Loucy (cell line): Measurements from ENCODE around the gene PIK3R5.

ENCODE experiments used
- H2AFZ ChIP-seq: fragments of 200-600 bp; sonication (generic); 2 replicates; pipeline ENCODE4 v1.6.0; 2016; ENCODE audit warnings: antibody characterized with exemption, mild to moderate bottlenecking, low read length, moderate library complexity
- H3F3A ChIP-seq: fragments of 200-600 bp; 2 replicates; pipeline ENCODE4 v1.6.0; 2016; ENCODE audit warnings: antibody characterized with exemption, low read depth, mild to moderate bottlenecking
- H3K27me3 ChIP-seq: fragments of 200-600 bp; sonication (generic); 2 replicates; pipeline ENCODE4 v1.6.1; 2014; ENCODE audit warnings: low read length, mild to moderate bottlenecking; ENCODE audit not compliant: insufficient read depth, poor library complexity, severe bottlenecking
- H3K36me3 ChIP-seq: fragments of 200-600 bp; sonication (generic); 2 replicates; pipeline ENCODE4 v1.6.1; 2016; ENCODE audit warnings: low read length; ENCODE audit not compliant: insufficient read depth
- H3K4me1 ChIP-seq: fragments of 200-600 bp; sonication (generic); 2 replicates; pipeline ENCODE4 v1.5.1; 2014; ENCODE audit warnings: low read length, mild to moderate bottlenecking; ENCODE audit not compliant: insufficient read depth, poor library complexity, severe bottlenecking
- H3K4me2 ChIP-seq: fragments of 200-600 bp; sonication (generic); 2 replicates; pipeline ENCODE4 v1.6.0; 2014; ENCODE audit warnings: antibody characterized with exemption, low read length, low read depth, mild to moderate bottlenecking; ENCODE audit not compliant: poor library complexity, severe bottlenecking
- H3K4me3 ChIP-seq: fragments of 200-600 bp; sonication (generic); 2 replicates; pipeline ENCODE4 v1.5.1; 2014; ENCODE audit warnings: low read length, mild to moderate bottlenecking, mixed read lengths; ENCODE audit not compliant: poor library complexity, severe bottlenecking
- H3K79me2 ChIP-seq: fragments of 200-600 bp; sonication (generic); 2 replicates; pipeline ENCODE4 v1.6.1; 2014; ENCODE audit warnings: low read length; ENCODE audit not compliant: insufficient read depth
- H3K9ac ChIP-seq: fragments of 200-600 bp; sonication (generic); 2 replicates; pipeline ENCODE4 v1.6.0; 2014; ENCODE audit warnings: mild to moderate bottlenecking, low read depth, low read length, moderate library complexity; ENCODE audit not compliant: poor library complexity, severe bottlenecking
- H3K9me2 ChIP-seq: fragments of 200-600 bp; sonication (generic); replicated peaks from 2 replicates; pipeline ENCODE4 v1.6.1; 2016; ENCODE audit warnings: low read depth, low read length, mixed read lengths
- H3K9me3 ChIP-seq: fragments of 200-600 bp; sonication (generic); 2 replicates; pipeline ENCODE4 v1.6.1; 2014; ENCODE audit warnings: mild to moderate bottlenecking, antibody characterized with exemption, low read length, low read depth; ENCODE audit not compliant: insufficient read depth
- H4K20me1 ChIP-seq: fragments of 200-600 bp; sonication (generic); 2 replicates; pipeline ENCODE4 v1.6.0; 2014; ENCODE audit warnings: antibody characterized with exemption, low read length, mild to moderate bottlenecking; ENCODE audit not compliant: insufficient read depth, poor library complexity, severe bottlenecking
- CTCF ChIP-seq: fragments of 200-600 bp; sonication (generic); conservative IDR thresholded peaks from 2 replicates; pipeline ENCODE4 v1.5.1; 2014; ENCODE audit warnings: mild to moderate bottlenecking, antibody characterized with exemption, low read length
- EZH2phosphoT487 ChIP-seq: fragments of 200-600 bp; IDR thresholded peaks from 2 replicates; pipeline ENCODE4 v1.6.1; 2018; ENCODE audit warnings: antibody characterized with exemption, mild to moderate bottlenecking, moderate library complexity, borderline replicate concordance

The PIK3R5 gene

DNA sequence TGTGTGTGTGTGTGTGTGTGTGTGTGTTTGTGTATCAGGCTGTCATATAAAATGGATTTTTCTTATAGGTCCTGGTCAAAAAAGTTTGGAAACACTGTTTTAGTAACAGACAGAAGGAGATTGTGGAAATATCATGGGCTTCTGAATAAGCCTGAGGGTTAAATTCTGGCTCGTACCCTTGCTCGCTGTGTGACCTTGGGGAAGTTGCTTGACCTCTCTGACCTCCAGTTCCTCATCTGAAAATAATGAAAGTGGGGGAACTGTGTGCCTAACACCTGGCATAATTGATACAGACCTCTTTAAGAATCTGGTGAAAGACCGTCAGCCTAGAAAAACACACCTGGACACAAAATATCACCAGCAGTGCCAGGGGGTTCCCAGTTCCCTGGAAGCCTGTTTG lies 72.4 kb downstream of the PIK3R5 start:
- H3K36me3 ChIP-seq: no peaks in the 10 kb centered on the region; the same call in 1 of the 2 replicates
- H2AFZ ChIP-seq: no peak overlapping the region
- peaks cover 29% of the 10 kb centered on the region for H3K4me1 ChIP-seq
- H3K4me2 ChIP-seq: no peak overlapping the region
- H3K9ac ChIP-seq: no peak overlapping the region
- no peaks in the 10 kb centered on the region for H3K27me3 ChIP-seq
- no peaks in the 10 kb centered on the region for H3K9me2 ChIP-seq
- no peak overlapping the region for H3K4me3 ChIP-seq
- H4K20me1 ChIP-seq: no peaks in the 10 kb centered on the region
- no peak for TF ChIP-seq EZH2phosphoT487
- TF ChIP-seq CTCF: no peak
- no peaks in the 10 kb centered on the region for H3K79me2 ChIP-seq
- H3F3A ChIP-seq: no peaks in the 10 kb centered on the region
- H3K9me3 ChIP-seq: no peaks in the 10 kb centered on the region

- Histone ChIP-seq H3K4me3 (no peak overlapping the region), H3K4me1 (peaks cover 22% of the 10 kb centered on the region), H3K27me3 (no peaks in the 10 kb centered on the region), H3K9ac (no peak overlapping the region), H3K79me2 (no peaks in the 10 kb centered on the region), H3K4me2 (no peak overlapping the region), H3K36me3 (peaks cover under 1% of the 10 kb centered on the region; the same call in 1 of the 2 replicates), H4K20me1 (no peaks in the 10 kb centered on the region), H3K9me2 (no peaks in the 10 kb centered on the region), H3K9me3 (no peaks in the 10 kb centered on the region), H3F3A (no peaks in the 10 kb centered on the region), H2AFZ (no peak overlapping the region)
- TF ChIP-seq CTCF (no peak), EZH2phosphoT487 (no peak)
These were observed 73.2 kb downstream of the PIK3R5 start for GRCh38 chr17:8892338-8892690.

- Histone ChIP-seq H3K9me2 (no peaks in the 10 kb centered on the region), H4K20me1 (no peaks in the 10 kb centered on the region), H3K9ac (no peak overlapping the region), H3K4me2 (no peak overlapping the region), H3K4me1 (peaks cover 6% of the 10 kb centered on the region), H3K36me3 (peaks cover 12% of the 10 kb centered on the region; the same call in 1 of the 2 replicates), H2AFZ (no peak overlapping the region), H3K79me2 (no peaks in the 10 kb centered on the region), H3F3A (no peaks in the 10 kb centered on the region), H3K4me3 (no peak overlapping the region), H3K9me3 (no peaks in the 10 kb centered on the region), H3K27me3 (no peaks in the 10 kb centered on the region)
- TF ChIP-seq CTCF (no peak), EZH2phosphoT487 (no peak)
These were observed 74.8 kb downstream of the PIK3R5 start for GRCh38 chr17:8890671-8891070.
